ENCODE data around the gene MYOZ2. TPM values are rescaled to one million over a fixed set of nuclear protein-coding genes. Genes with fewer than 3 reads are reported as not detected.

Gene MYOZ2
- total RNA-seq, 1 donor from 2014 or later: 0.16 TPM

DNA sequence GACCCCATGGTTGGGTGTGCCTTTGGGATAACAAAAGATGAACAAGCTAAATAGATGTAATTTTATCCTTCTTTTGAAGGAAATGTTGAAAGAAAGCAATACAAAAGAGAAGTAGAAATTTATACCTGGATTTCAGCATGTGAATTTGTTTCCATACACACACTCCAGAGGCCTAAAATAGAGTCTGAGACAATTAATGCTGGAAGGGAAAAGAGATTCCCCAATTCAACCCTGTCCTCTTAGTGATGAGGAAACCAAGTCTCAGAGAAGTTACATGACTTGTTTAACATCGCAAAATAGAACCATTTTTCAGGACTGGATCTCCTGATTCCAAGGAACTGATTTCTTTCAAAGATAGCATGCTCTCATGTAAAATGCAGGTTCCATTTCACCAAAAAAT, 37.3 kb upstream of the MYOZ2 start:
- H3K4me1 Mint-ChIP-seq: peaks cover 25% of the 10 kb centered on the region
- H3K27me3 Mint-ChIP-seq (ENCODE audit: low read depth): no peaks in the 10 kb centered on the region
- no peak overlapping the region for H3K27ac Mint-ChIP-seq
- TF ChIP-seq, protein P1, sequence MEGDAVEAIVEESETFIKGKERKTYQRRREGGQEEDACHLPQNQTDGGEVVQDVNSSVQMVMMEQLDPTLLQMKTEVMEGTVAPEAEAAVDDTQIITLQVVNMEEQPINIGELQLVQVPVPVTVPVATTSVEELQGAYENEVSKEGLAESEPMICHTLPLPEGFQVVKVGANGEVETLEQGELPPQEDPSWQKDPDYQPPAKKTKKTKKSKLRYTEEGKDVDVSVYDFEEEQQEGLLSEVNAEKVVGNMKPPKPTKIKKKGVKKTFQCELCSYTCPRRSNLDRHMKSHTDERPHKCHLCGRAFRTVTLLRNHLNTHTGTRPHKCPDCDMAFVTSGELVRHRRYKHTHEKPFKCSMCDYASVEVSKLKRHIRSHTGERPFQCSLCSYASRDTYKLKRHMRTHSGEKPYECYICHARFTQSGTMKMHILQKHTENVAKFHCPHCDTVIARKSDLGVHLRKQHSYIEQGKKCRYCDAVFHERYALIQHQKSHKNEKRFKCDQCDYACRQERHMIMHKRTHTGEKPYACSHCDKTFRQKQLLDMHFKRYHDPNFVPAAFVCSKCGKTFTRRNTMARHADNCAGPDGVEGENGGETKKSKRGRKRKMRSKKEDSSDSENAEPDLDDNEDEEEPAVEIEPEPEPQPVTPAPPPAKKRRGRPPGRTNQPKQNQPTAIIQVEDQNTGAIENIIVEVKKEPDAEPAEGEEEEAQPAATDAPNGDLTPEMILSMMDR (IDR thresholded peaks at IDR 0.05; ENCODE audit: unreplicated experiment): no peak
- no peaks in the 10 kb centered on the region for H3K9me3 Mint-ChIP-seq
- no peak for DNase-seq (ENCODE audit: low spot score in 2 of 2, unreplicated experiment in 2 of 2)
- no peak overlapping the region for H3K4me3 Mint-ChIP-seq
- H3K36me3 Mint-ChIP-seq: no peaks in the 10 kb centered on the region

DNA sequence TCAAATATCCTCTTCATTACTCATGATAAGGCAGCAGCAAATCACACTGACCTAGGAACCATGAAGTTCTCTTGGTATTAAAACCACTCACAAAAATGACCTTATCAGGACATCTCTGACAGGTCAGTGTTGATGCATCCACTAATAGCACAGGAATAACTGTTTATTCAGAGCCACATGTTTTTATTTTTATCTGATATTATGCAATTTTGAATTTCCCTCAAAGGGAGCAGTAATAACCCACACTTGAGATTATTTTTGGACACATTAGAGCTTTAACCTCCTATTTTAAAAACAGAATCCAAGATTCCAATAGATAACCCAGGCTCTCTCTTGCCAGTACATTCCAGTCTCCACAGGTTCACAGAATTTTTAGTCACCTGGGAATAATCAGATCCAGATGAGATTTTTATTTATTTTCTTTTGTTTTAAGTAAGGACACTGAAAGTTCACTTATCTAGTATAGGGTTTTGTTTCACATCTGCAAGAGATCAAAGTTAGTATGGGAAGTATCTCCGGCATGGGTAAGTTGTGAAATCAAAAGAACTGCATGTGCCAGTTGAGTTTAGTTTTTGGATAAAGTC, 36.3 kb upstream of the MYOZ2 start:
- peaks cover 28% of the 10 kb centered on the region for H3K4me1 Mint-ChIP-seq
- peak overlapping the region; percentile 74 for H3K27ac Mint-ChIP-seq
- no peak overlapping the region for H3K4me3 Mint-ChIP-seq
- TF ChIP-seq, protein P1 (IDR thresholded peaks at IDR 0.05; ENCODE audit: unreplicated experiment): no peak
- no peaks in the 10 kb centered on the region for H3K9me3 Mint-ChIP-seq
- no peaks in the 10 kb centered on the region for H3K36me3 Mint-ChIP-seq
- no peaks in the 10 kb centered on the region for H3K27me3 Mint-ChIP-seq (ENCODE audit: low read depth)
- DNase-seq (ENCODE audit: low spot score in 2 of 2, unreplicated experiment in 2 of 2): no peak

DNA sequence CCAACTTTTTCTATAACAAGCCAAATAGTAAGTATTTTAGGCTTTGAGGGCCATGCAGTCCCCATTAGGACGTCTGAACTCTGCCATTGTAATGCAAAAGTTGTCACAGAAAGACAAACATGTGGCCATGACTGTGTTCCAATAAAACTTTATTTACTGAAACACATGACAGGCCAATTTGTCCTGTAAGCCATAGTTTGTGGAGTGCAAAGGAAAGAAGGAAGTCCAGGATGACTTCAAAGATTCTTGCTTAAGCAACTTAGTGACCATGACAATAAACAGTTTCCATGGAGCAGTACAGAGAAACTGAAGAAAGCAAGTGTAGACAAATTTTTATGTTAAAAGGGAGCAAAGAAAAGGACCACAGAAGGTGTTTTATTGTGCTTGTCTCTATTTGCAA, 35.0 kb upstream of the MYOZ2 start:
- Mint-ChIP-seq H3K4me1 (peaks cover 29% of the 10 kb centered on the region), H3K4me3 (no peak overlapping the region), H3K27ac (no peak overlapping the region), H3K27me3 (ENCODE audit: low read depth) (no peaks in the 10 kb centered on the region), H3K9me3 (no peaks in the 10 kb centered on the region), H3K36me3 (no peaks in the 10 kb centered on the region)
- no peak for DNase-seq (ENCODE audit: low spot score in 2 of 2, unreplicated experiment in 2 of 2)
- TF ChIP-seq, protein P1 (IDR thresholded peaks at IDR 0.05; ENCODE audit: unreplicated experiment): no peak

- TF ChIP-seq, protein P1 (IDR thresholded peaks at IDR 0.05; ENCODE audit: unreplicated experiment): no peak
- H3K27me3 Mint-ChIP-seq (ENCODE audit: low read depth): no peaks in the 10 kb centered on the region
- no peak for DNase-seq (ENCODE audit: low spot score in 2 of 2, unreplicated experiment in 2 of 2)
- H3K4me3 Mint-ChIP-seq: no peak overlapping the region
- H3K4me1 Mint-ChIP-seq: peaks cover 31% of the 10 kb centered on the region
- peak overlapping the region; percentile 73 for H3K27ac Mint-ChIP-seq
- H3K9me3 Mint-ChIP-seq: no peaks in the 10 kb centered on the region
- no peaks in the 10 kb centered on the region for H3K36me3 Mint-ChIP-seq
Observed at GRCh38 chr4:119103263-119103662, 32.4 kb upstream of the MYOZ2 start.

GRCh38 chr4:119104644-119105273, 30.9 kb upstream of the MYOZ2 start:
- H3K9me3 Mint-ChIP-seq: no peaks in the 10 kb centered on the region
- H3K27ac Mint-ChIP-seq: no peak overlapping the region
- no peaks in the 10 kb centered on the region for H3K36me3 Mint-ChIP-seq
- TF ChIP-seq, protein P1 (IDR thresholded peaks at IDR 0.05; ENCODE audit: unreplicated experiment): no peak
- no peak overlapping the region for H3K4me3 Mint-ChIP-seq
- H3K27me3 Mint-ChIP-seq (ENCODE audit: low read depth): no peaks in the 10 kb centered on the region
- peaks cover 23% of the 10 kb centered on the region for H3K4me1 Mint-ChIP-seq
- DNase-seq (ENCODE audit: low spot score in 2 of 2, unreplicated experiment in 2 of 2): no peak
